HG02759 (cell line): Measurements from ENCODE around the gene ACKR2.
"Not testable (repeated sequence)": the region's sequence is repeated elsewhere in the genome, so short reads cannot be mapped to it uniquely, and the experiment has no call there.

Experiments used
- ATAC-seq: cut with Tn5 transposase; IDR thresholded peaks from one replicate; pipeline ENCODE4 v1.9.1; 2021; ENCODE audit warnings: mild to moderate bottlenecking, moderate library complexity; ENCODE audit not compliant: unreplicated experiment

ACKR2 gene

GRCh38 chr3:42801048-42801620 is 8.1 kb upstream of the ACKR2 start:
- no peak for ATAC-seq

- no peak for ATAC-seq
Measured at GRCh38 chr3:42801784-42802183, 7.5 kb upstream of the ACKR2 start.

DNA sequence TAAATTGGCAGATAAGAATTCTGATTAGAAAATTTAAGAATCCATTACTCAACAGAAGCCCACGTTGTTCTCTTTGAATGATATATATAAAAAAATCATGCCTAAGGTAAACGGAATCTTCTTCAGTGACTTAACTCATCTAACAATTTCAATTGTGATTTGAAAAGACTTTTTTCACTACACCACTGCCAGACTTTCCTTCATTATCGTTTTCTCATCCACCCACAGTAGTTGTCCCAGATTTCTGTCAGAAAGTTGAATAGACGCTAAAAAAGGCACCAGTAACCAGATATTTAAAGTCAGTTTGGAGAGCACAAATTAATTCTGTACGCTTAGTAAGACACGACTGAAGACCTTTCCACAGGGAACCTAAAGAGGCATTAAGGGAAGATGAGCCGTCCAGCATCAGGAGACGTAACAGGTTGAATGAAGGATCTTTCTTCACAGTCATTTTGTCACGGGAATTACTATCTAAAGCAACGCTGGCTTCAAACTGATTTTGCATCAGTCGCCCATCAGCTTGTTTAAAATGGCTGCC is 6.3 kb upstream of the ACKR2 start:
- no peak for ATAC-seq

DNA sequence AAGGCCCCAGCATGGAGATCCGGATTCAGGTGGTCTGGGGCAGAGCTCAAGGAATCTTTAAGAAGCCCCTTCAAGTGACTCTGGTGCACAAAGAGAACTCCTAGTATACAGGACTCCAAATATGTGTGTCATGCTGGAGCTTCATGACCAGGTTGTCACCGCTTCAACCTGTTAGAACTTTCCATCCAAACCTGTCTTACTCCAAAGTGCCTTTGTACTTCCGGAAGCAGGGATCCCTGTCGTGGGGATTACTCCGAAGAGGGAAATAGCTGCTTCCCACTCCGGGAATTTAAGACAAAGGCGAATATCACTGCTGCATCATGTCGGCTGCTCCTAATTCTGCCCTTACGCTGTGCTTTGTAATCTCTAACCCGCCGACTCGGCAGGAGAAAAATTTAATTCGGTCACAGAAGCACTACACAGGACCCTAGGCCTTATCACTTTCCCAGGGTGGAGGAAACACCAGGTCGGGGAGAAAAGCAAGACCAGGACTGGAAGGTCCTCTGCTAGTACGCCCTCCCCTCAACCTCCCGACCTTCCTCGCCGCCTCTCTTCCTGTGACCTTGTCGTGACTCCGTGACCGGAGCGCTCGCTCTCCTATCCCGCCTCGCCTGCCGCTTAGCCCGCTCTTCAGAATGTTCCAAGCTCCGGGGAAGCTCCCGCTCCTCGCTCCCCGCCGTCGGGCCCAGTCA is 5.7 kb upstream of the ACKR2 start:
- peak; percentile 18 for ATAC-seq

- peak; percentile 99 for ATAC-seq
Measured at GRCh38 chr3:42804106-42804830, 5.0 kb upstream of the ACKR2 start, which contains the start of gene HIGD1A. TSS of gene HIGD1A (minus strand) at chr3:42804490. CDS start at chr3:42794253, 10,237 bp downstream.

DNA sequence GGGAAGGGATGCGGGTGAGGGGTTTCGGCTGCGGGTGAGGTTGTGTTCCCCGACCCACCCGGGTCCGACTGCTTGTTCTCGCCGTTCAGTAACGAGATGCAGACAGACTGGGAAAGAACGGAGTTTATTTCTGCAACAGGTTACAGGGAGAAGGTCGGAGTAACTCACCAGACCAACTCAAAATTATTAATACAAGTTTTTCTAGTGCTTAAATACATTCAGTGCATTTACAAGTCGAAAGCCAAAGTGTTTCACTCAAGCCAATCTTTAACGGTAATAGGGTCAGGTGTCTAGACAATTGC is 4.5 kb upstream of the ACKR2 start:
- ATAC-seq, result peak; percentile 19

DNA sequence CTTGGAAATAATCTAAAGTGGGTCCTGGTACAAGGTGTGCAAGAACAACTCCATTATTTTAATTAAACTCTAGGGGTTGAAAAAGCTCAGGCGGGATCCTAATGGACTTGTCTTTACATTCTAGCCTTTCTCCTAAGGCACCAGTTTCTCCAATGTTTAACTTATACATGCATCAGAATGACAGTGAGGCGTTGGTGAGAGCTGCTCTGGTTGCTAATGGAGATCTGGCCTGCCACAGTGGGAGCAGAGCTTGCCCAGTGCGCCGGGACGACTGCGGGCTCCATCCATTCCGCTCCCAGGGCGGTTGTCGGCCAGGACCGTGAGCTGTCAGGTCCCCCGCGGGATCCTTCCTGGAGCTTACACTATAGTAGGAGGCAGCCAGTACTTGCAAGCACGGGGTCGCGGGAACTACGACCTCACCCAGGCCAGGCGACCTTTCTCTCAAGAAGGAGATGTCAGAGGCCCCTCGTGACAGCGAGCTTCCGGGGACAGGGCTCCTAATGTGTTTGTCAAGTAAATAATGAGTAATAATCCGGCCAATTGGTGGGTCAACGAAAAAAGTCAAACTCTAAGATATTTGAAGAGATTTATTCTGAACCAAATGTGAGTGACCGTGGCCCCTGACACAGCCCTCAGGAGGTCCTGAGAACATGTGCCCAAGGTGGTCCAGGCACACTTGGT is 4.0 kb upstream of the ACKR2 start:
- no peak for ATAC-seq

DNA sequence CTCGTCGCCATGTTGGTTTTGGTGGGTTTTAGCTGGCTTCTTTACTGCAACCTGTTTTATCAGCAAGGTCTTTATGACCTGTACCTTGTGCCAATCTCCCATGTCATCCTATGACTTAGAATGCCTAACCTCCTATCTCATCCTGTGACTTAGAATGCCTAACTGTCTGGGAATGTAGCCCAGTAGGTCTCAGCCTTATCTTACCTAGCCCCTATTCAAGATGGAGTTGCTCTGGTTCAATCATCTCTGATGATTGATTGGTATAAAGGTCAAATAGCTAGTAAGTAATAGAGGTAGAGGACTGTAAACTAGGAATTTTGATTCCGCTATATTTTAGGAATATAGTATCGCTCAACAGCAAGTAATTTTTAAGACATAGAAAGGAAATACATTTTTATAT is 1.3 kb upstream of the ACKR2 start:
- ATAC-seq, result no peak

- not testable (repeated sequence) for ATAC-seq
Measured at GRCh38 chr3:42810706-42811105, 1.5 kb downstream of the ACKR2 start.

DNA sequence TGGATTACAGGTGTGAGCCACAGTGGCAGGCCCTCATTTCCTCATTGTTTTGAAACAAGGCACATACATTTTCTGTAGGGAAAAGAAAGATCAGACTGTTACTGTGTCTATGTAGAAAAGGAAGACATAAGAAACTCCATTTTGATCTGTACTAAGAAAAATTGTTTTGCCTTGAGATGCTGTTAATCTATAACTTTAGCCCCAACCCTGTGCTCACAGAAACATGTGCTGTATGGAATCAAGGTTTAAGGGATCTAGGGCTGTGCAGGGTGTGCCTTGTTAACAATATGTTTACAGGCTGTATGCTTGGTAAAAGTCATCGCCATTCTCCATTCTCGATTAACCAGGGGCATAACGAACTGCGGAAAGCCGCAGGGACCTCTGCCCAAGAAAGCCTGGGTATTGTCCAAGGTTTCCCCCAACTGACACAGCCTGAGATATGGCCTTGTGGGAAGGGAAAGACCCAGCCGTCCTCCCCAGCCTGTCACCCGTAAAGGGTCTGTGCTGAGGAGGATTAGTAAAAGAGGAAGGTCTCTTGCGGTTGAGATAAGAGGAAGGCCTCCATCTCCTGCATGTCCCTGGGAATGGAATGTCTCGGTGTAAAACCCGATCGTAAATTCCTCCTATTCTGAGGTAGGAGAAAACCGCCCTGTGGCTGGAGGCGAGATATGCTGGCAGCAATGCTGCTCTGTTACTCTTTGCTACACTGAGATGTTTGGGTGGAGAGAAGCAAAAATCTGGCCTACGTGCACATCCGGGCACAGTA is 2.1 kb downstream of the ACKR2 start:
- ATAC-seq, result not testable (repeated sequence)

DNA sequence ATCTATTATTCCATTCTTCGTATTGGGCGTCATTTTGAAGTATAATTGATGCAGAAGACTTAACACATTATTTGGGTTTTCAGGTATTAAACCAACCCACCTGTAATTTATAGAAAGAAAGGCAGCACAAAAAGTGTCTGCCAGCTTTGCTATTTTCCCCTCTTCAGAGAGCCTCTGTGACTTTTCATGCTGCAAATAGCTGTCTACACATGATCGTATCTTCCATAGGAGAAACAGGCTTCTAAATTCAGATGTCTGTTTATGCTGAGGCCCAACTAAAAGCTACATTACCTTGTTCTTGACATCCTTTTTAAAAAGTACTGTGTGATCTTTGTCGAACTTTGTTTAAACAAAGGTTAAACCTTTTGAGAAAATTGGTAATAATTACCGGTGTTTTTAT is 5.0 kb downstream of the ACKR2 start:
- ATAC-seq, result no peak

GRCh38 chr3:42814914-42815507 is 5.8 kb downstream of the ACKR2 start:
- no peak for ATAC-seq

DNA sequence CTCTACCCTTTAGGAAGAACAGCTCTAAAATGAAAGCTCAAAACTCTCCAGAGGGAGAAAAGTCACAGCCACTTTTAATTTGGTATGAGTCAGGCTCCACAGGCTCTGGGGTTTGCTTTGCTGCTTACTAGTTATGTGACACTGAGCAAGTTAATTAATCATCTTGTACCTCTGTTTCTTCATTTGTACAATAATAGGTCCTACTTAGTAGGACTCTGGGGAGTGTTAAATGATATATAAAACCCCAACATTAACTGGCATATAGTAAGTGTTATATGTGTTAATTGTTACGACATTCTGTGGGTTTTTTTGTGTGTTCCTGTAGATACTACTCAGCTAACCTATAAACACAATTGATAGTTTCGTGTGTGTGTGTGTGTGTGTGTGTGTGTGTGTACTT is 6.6 kb downstream of the ACKR2 start:
- ATAC-seq, result no peak

- no peak for ATAC-seq
Measured at GRCh38 chr3:42819351-42819965, 10.2 kb downstream of the ACKR2 start.

GRCh38 chr3:42820746-42821051 is 11.5 kb downstream of the ACKR2 start:
- ATAC-seq, result no peak

GRCh38 chr3:42822828-42823227 is 13.6 kb downstream of the ACKR2 start:
- ATAC-seq, result no peak

DNA sequence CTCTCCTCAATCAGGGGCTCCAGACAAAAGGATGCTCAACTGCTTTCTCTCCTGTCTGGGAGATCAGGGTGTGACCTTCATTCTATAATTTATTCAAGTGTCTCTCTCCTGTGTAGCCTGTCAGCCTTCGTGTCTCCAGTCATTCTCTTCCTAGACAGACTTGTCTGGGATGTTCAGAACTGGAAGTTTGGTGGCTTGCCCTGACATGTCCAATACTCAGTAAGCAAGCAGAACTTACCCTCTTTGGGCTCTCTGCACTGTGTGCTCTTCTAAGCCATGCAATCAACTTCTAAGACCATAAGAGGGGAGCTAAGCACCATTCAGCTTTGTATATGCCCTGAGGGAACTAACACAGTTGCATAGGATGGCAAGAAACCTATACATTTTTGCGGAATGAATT is 14.1 kb downstream of the ACKR2 start:
- ATAC-seq, result no peak

DNA sequence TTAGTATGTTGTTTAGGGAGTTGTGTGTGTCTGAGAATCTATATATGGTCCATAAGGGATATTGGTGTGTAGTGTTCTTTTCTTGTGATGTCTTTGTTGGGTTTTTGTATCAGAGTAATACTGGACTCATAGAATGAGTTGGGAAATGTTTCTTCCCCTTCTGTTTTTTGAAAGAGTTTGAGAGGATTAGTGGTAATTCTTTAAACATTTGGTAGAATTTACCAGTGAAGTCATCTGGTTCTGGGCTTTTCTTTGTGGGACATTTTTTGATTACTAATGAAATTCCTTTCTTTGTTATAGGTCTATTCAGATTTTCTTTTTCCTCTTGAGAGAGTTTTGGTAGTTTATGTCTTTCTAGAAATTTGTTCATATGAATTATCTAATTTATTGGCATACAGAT is 16.9 kb downstream of the ACKR2 start:
- ATAC-seq, result no peak

- no peak for ATAC-seq
Measured at GRCh38 chr3:42827023-42827422, 17.8 kb downstream of the ACKR2 start.

- ATAC-seq, result no peak
Measured at GRCh38 chr3:42827654-42828053, 18.4 kb downstream of the ACKR2 start.
